H9 (cell line): Measurements from ENCODE around the gene NIN. TPM values are rescaled to one million over a fixed set of nuclear protein-coding genes. Genes with fewer than 3 reads are reported as not detected.
A peak's percentile ranks its signal among the peaks of the same experiment; 100 is the strongest.

Source experiments
- DNase-seq: peaks from one replicate; pipeline ENCODE4 v3.0.0-alpha.2; 2017
- H2AFZ ChIP-seq: one replicate; pipeline ENCODE4 v1.6.1; 2013; ENCODE audit warnings: mild to moderate bottlenecking, low read length, control low read depth, moderate library complexity
- H2AK5ac ChIP-seq: 2 replicates; pipeline ENCODE4 v1.6.1; 2013; ENCODE audit warnings: low read length, control low read depth, mixed read lengths; ENCODE audit not compliant: insufficient read length
- H2BK120ac ChIP-seq: one replicate; pipeline ENCODE4 v1.6.1; 2013; ENCODE audit warnings: low read depth, mild to moderate bottlenecking, low read length, control low read depth, inconsistent platforms; ENCODE audit not compliant: poor library complexity, severe bottlenecking
- H2BK12ac ChIP-seq: 2 replicates; pipeline ENCODE4 v1.6.1; 2013; ENCODE audit warnings: low read length, control low read depth, mixed read lengths, low read depth; ENCODE audit not compliant: insufficient read length
- H2BK15ac ChIP-seq: 2 replicates; pipeline ENCODE4 v1.6.1; 2013; ENCODE audit warnings: low read depth, low read length, control low read depth
- H2BK20ac ChIP-seq: one replicate; pipeline ENCODE4 v1.6.1; 2013; ENCODE audit warnings: low read depth, mild to moderate bottlenecking, low read length, control low read depth, inconsistent platforms; ENCODE audit not compliant: poor library complexity, severe bottlenecking
- H2BK5ac ChIP-seq: 2 replicates; pipeline ENCODE4 v1.6.1; 2013; ENCODE audit warnings: low read length, control low read depth, mixed read lengths; ENCODE audit not compliant: insufficient read length
- H3K14ac ChIP-seq: 2 replicates; pipeline ENCODE4 v1.6.1; 2013; ENCODE audit warnings: low read length, control low read depth; ENCODE audit not compliant: insufficient read depth
- H3K18ac ChIP-seq: 2 replicates; pipeline ENCODE4 v1.6.1; 2013; ENCODE audit warnings: low read depth, mild to moderate bottlenecking, mixed read lengths, low read length, control low read depth; ENCODE audit not compliant: insufficient read length
- H3K23ac ChIP-seq: 2 replicates; pipeline ENCODE4 v1.6.1; 2013; ENCODE audit warnings: low read length, control low read depth, mixed read lengths, low read depth; ENCODE audit not compliant: insufficient read length
- H3K23me2 ChIP-seq: 2 replicates; pipeline ENCODE4 v1.6.1; 2013; ENCODE audit warnings: low read depth, mild to moderate bottlenecking, mixed read lengths, low read length, control low read depth; ENCODE audit not compliant: insufficient read length, poor library complexity, severe bottlenecking
- H3K27ac ChIP-seq: 2 replicates; pipeline ENCODE4 v1.5.1; 2013; ENCODE audit warnings: low read length, control low read depth, mixed read lengths, low read depth; ENCODE audit not compliant: insufficient read length
- H3K27me3 ChIP-seq: 2 replicates; pipeline ENCODE4 v1.6.1; 2013; ENCODE audit warnings: low read length, control low read depth, inconsistent platforms; ENCODE audit not compliant: insufficient read depth
- H3K4ac ChIP-seq: 2 replicates; pipeline ENCODE4 v1.6.1; 2013; ENCODE audit warnings: low read depth, mild to moderate bottlenecking, control low read depth, inconsistent platforms, low read length, moderate library complexity
- H3K4me1 ChIP-seq: 2 replicates; pipeline ENCODE4 v1.6.1; 2013; ENCODE audit warnings: low read length, control low read depth, inconsistent platforms; ENCODE audit not compliant: insufficient read depth
- H3K4me2 ChIP-seq: 2 replicates; pipeline ENCODE4 v1.6.1; 2013; ENCODE audit warnings: low read length, control low read depth, mixed read lengths; ENCODE audit not compliant: insufficient read length, insufficient read depth
- H3K56ac ChIP-seq: 2 replicates; pipeline ENCODE4 v1.6.1; 2013; ENCODE audit warnings: low read depth, mild to moderate bottlenecking, mixed read lengths, low read length, control low read depth; ENCODE audit not compliant: insufficient read length
- H3K79me1 ChIP-seq: 2 replicates; pipeline ENCODE4 v1.6.1; 2013; ENCODE audit warnings: low read depth, mild to moderate bottlenecking, moderate library complexity, low read length, control low read depth, inconsistent platforms; ENCODE audit not compliant: insufficient read depth, poor library complexity, severe bottlenecking
- H3K79me2 ChIP-seq: 2 replicates; pipeline ENCODE4 v1.6.1; 2013; ENCODE audit warnings: low read length, control low read depth, inconsistent platforms; ENCODE audit not compliant: insufficient read depth
- H3K9ac ChIP-seq: 2 replicates; pipeline ENCODE4 v1.6.1; 2013; ENCODE audit warnings: low read length, control low read depth, mixed read lengths; ENCODE audit not compliant: insufficient read length; ENCODE audit errors: extremely low read depth
- H3K9me3 ChIP-seq: one replicate; pipeline ENCODE4 v1.6.1; 2013; ENCODE audit warnings: low read depth, low read length, inconsistent platforms; ENCODE audit not compliant: control insufficient read depth
- H3T11ph ChIP-seq: one replicate; pipeline ENCODE4 v1.6.1; 2013; ENCODE audit warnings: mild to moderate bottlenecking, low read length, control low read depth, inconsistent platforms
- H4K20me1 ChIP-seq: one replicate; pipeline ENCODE4 v1.6.1; 2013; ENCODE audit not compliant: control insufficient read depth, insufficient read length, insufficient read depth
- H4K5ac ChIP-seq: 2 replicates; pipeline ENCODE4 v1.6.1; 2013; ENCODE audit warnings: low read depth, mild to moderate bottlenecking, mixed read lengths, low read length, control low read depth; ENCODE audit not compliant: insufficient read length
- H4K8ac ChIP-seq: replicated peaks from 2 replicates; pipeline ENCODE4 v1.6.1; 2013; ENCODE audit warnings: low read length, control low read depth, mixed read lengths, low read depth; ENCODE audit not compliant: insufficient read length
- H4K91ac ChIP-seq: 2 replicates; pipeline ENCODE4 v1.6.1; 2013; ENCODE audit warnings: low read depth, mild to moderate bottlenecking, moderate library complexity, mixed read lengths, low read length, control low read depth; ENCODE audit not compliant: insufficient read length
- H3K27ac Mint-ChIP-seq, 3 experiments: 2 replicates in 2 of 3; 3 replicates in 1 of 3; pipeline ENCODE4 v1.8.0; 2020 to 2021; ENCODE audit warnings: mixed read lengths in 3 of 3, mild to moderate bottlenecking in 1 of 3, moderate library complexity in 1 of 3
- H3K27me3 Mint-ChIP-seq: 2 replicates; pipeline ENCODE4 v1.8.0; 2021; ENCODE audit warnings: low read depth, mild to moderate bottlenecking, moderate library complexity, mixed read lengths
- H3K36me3 Mint-ChIP-seq, 3 experiments: 2 replicates in 2 of 3; 3 replicates in 1 of 3; pipeline ENCODE4 v1.8.0; 2020 to 2021; ENCODE audit warnings: low read depth in 3 of 3, mixed read lengths in 3 of 3; ENCODE audit not compliant: insufficient read depth in 1 of 3
- H3K4me1 Mint-ChIP-seq, 2 experiments: 2 replicates each; pipeline ENCODE4 v1.8.0; 2020; ENCODE audit warnings: mixed read lengths in 2 of 2
- H3K4me3 Mint-ChIP-seq, 2 experiments: 2 replicates in 1 of 2; 3 replicates in 1 of 2; pipeline ENCODE4 v1.8.0; 2020 to 2021; ENCODE audit warnings: mild to moderate bottlenecking in 2 of 2, mixed read lengths in 2 of 2, moderate library complexity in 1 of 2
- H3K9me3 Mint-ChIP-seq, 2 experiments: 2 replicates in 1 of 2; 3 replicates in 1 of 2; pipeline ENCODE4 v1.8.0; 2020; ENCODE audit warnings: mild to moderate bottlenecking in 2 of 2, mixed read lengths in 2 of 2, moderate library complexity in 1 of 2
- whole genome bisulfite sequencing: extraction: QIAGEN DNeasy Blood & Tissue Kit; methylation state at CpG from one replicate; pipeline ENCODE4 v1.1.7; 2013; ENCODE audit warnings: missing lambda C conversion rate, low lambda C conversion rate, mixed read lengths; ENCODE audit not compliant: insufficient read length; ENCODE audit errors: extremely low coverage; 5-methylcytosine and 5-hydroxymethylcytosine counted together
- total RNA-seq: library from RNA; stranded (reverse); gene quantifications from 2 replicates; pipeline ENCODE4 v1.2.1, GENCODE V29; 2021
- TF ChIP-seq, protein P1 (sequence below): fragments of 200-600 bp; sonication (generic); conservative IDR thresholded peaks from 3 replicates; pipeline ENCODE4 v1.8.0; 2021; ENCODE audit warnings: antibody characterized with exemption, mild to moderate bottlenecking

The NIN gene
- total RNA-seq, 1 experiment from 2014 or later: 18.4 TPM

DNA sequence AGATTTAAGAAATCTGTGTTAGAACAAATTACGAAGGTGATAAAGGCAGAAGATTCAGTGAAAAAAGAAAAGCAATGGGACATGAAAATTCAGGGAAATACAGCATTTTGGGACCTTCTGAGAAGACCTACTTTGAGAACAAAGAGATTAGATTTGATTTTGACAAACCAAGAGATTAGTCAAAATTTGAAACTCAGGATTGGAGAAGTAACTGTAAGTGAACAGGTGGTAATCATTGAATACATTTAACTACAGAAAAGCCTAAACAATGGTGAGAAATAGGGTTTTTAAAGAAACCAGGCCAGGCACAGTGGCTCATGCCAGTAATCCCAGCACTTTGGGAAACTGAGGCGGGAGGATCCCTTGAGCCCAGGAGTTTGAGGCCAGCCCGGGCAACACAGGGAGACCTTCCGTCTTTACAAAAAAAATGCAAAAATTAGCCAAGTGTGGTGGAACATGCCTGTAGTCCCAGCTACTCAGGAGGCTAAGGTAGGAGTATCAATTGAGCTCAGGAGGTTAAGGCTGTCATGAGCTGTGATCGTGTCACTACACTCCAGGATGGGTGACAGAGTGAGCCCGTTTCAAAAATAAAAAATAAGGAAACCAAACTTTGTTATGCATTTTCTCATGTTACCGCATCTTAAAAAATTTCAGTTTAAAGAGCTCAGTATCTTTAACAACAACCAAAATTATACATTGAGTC lies 154.0 kb downstream of the NIN start:
- H3K4me1 Mint-ChIP-seq: peaks cover 8% of the 10 kb centered on the region in 2 experiments
- Histone ChIP-seq H2AK5ac (no peak overlapping the region), H4K91ac (no peak overlapping the region), H2BK5ac (no peak overlapping the region), H4K20me1 (no peaks in the 10 kb centered on the region), H2BK12ac (no peak overlapping the region), H3K18ac (no peak overlapping the region), H3K9ac (no peak overlapping the region), H3K4ac (no peak overlapping the region), H2BK15ac (no peak overlapping the region), H3K4me1 (no peaks in the 10 kb centered on the region), H3K56ac (no peak overlapping the region), H3K27ac (no peak overlapping the region), H3T11ph (no peak overlapping the region), H2BK120ac (no peak overlapping the region), H4K8ac (no peak overlapping the region), H4K5ac (no peak overlapping the region), H3K23ac (no peak overlapping the region), H2BK20ac (no peak overlapping the region), H2AFZ (peak overlapping the region; percentile 85), H3K4me2 (no peak overlapping the region), H3K79me2 (no peaks in the 10 kb centered on the region), H3K27me3 (no peaks in the 10 kb centered on the region), H3K23me2 (no peaks in the 10 kb centered on the region), H3K9me3 (no peaks in the 10 kb centered on the region), H3K14ac (no peak overlapping the region), H3K79me1 (no peaks in the 10 kb centered on the region)
- WGBS: no CpG with 5 or more reads among the region's 7 CpGs
- no peak for DNase-seq
- H3K27ac Mint-ChIP-seq: no peak overlapping the region
- no peaks in the 10 kb centered on the region for H3K9me3 Mint-ChIP-seq
- no peaks in the 10 kb centered on the region for H3K27me3 Mint-ChIP-seq
- no peak overlapping the region for H3K4me3 Mint-ChIP-seq
- no peaks in the 10 kb centered on the region for H3K36me3 Mint-ChIP-seq
- TF ChIP-seq, protein P1, sequence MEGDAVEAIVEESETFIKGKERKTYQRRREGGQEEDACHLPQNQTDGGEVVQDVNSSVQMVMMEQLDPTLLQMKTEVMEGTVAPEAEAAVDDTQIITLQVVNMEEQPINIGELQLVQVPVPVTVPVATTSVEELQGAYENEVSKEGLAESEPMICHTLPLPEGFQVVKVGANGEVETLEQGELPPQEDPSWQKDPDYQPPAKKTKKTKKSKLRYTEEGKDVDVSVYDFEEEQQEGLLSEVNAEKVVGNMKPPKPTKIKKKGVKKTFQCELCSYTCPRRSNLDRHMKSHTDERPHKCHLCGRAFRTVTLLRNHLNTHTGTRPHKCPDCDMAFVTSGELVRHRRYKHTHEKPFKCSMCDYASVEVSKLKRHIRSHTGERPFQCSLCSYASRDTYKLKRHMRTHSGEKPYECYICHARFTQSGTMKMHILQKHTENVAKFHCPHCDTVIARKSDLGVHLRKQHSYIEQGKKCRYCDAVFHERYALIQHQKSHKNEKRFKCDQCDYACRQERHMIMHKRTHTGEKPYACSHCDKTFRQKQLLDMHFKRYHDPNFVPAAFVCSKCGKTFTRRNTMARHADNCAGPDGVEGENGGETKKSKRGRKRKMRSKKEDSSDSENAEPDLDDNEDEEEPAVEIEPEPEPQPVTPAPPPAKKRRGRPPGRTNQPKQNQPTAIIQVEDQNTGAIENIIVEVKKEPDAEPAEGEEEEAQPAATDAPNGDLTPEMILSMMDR: no peak
